SKM-1 treated with dmso at 0.1 percent for 144 hours (cell line): ENCODE results near the gene FAM20C.
"Not testable (repeated sequence)": the region's sequence is repeated elsewhere in the genome, so short reads cannot be mapped to it uniquely, and the experiment has no call there.

Experiments
- DNase-seq: peaks from one replicate; lab custom pipeline; 2025; ENCODE audit not compliant: unreplicated experiment; lab: John Stamatoyannopoulos, UW

FAM20C gene

DNA sequence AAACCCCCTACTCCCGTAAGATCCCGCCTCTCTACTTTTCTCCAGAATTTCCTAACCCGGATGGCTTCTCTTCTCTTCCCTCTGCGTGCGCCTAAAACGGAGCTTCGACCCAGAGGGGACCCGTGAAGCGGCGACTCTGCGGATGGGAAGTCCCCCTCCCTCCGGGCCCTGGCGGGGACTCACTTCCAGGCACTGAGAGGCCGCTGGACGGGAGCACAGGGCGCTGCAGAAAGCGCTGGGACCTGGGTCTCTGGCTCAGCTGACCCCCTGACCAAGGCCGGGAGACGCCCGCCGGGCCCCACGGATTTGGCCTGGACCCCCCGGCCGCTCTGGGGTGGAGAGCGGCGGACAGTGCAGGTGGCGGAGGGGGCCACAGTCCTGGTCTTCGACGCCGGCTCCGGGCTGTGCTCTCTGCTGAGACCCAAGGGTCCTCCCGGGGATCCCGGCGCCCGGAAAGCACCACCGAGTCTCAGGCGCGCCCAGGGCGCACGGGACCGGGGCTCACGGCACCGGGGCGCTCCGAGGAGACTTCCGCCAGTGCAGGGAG is 96.9 kb downstream of the FAM20C start:
- DNase-seq = no peak

DNA sequence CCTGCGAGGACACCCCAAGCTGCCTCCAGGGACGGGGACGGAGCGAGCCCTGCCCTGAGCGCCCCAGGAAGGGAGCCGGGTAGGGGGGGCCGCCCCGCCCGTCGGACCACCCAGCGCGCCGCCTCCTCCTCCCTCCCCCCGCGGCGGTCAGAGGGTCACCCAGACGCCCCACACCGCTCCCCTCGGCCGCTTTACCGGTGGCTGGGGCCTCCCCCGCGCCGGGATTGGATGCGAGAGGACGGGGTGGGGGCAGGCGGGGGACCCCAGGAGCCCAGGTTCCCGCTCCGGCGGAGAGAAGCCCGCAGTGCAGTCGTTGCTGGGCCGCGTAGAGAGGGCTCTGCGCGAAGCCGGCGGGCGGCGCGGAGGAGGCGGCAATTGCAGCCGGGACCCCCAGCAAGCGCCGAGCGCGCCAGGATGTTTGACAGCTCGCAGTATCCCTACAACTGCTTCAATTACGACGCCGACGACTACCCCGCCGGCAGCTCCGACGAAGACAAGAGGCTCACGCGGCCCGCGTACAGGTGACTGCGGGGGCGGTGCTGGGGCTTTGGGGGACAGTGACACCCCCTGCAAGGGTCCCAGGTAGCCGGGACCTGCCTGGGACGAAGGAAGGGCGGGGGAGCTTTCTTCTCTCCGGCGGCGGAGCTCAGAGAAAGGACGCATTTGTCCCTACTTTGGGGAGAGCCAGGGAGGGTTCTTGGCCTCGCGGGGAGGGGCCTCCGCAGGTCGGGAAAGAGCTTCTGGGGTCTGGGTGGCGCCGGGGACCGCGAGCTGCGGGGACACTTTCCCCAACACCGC is 97.6 kb downstream of the FAM20C start, which contains the start of gene FOXL3:
FOXL3 (plus strand) TSS at position 415 of the 798 bp plus-strand sequence; CDS start at position 415, 0 bp downstream.
- DNase-seq = no peak

DNA sequence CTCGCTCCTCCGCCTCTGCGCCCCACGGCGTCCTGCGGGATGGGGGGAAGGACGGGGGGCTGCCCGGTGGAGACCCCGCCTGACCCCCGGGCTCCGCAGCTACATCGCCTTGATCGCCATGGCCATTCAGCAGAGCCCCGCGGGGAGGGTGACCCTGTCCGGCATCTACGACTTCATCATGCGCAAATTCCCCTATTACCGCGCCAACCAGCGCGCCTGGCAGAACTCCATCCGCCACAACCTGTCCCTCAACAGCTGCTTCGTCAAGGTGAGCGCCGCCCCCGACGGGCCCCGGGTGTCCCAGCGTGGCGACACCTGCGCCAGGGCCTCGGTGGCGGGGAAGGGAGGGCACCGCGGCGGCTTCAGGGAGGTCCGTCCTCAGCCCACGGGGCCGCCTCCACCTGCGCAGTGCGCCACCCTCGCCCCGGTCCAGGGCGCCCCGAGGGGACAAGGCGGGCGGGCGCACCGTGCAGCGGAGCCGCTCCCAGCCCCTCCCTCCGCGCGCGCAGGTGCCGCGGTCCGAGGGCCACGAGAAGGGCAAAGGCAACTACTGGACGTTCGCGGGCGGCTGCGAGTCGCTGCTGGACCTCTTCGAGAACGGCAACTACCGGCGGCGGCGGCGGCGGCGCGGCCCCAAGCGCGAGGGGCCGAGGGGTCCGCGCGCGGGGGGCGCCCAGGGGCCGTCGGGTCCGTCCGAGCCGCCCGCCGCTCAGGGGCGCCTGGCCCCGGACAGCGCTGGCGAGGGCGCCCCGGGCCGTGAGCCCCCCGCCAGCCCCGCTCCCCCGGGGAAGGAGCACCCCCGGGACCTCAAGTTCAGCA is 98.4 kb downstream of the FAM20C start:
- DNase-seq = no peak

DNA sequence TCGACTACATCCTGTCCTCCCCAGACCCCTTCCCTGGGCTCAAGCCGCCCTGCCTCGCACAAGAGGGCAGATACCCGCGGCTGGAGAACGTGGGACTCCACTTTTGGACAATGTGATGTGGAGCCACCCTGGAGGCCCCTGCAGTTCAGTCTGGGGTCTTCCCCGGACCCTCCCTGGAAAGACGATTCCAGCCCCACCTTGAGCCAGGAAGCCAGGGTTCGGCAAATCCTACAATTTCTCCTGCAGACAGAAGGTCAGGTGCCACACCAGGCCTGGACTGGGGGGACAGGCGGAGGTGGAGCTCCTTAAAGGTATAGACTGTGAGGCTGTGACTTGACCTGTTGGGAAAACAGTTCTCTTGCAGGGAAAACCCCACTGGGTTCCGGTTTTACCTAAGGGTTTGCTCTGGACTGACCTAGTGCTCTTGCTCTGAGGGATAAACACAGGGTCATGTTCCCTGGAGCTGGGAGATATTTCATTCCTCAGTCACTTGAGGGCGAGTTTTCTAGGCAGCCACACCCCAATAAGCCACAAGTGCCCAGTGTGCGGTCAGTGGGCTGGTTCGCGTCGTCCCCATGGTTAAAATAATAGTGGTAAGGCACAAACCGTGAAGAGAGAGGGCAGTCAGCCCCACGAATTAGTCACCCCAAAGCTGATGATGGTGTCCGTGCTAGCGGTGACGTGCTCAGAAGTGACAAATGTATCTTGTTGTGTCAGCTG is 99.2 kb downstream of the FAM20C start:
- DNase-seq = no peak

DNA sequence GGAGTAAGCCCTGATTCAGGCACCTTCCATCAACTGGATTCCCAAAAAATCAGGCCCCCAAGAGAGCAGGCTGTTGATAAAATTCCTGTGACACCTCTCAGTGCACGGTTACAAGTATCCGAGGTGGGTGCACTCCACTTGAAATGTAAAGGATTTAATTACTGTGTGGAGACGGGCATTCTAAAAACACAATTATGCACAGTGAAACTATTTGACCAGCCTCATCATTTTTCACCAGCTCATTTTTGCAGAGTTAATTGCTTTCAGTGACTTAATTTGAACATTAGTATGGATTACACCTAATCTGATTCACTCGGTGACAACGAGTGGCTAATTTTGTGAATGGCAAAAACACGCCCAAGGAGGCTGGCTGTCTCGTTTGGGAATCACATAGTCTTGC is 99.9 kb downstream of the FAM20C start:
- no peak for DNase-seq

DNA sequence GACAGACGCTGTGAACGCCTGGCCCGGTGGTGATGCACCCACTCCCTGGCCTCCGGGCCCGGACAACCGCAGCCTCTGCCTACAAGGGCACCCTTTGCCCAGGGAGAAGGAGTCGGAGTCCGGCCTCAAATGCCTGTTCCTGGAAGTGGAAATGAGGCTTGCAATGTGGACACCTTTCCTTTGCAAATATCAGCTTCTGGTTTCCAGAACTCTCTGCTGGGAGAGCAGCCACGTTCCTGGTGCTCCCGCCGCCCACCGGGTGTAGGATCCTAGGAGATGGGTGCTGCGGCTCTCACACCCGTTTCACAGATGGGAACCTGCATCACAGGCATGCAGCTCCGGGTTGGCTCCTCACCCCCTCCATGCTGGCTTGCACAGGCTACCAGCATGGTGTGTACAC is 100.5 kb downstream of the FAM20C start:
- no peak for DNase-seq

DNA sequence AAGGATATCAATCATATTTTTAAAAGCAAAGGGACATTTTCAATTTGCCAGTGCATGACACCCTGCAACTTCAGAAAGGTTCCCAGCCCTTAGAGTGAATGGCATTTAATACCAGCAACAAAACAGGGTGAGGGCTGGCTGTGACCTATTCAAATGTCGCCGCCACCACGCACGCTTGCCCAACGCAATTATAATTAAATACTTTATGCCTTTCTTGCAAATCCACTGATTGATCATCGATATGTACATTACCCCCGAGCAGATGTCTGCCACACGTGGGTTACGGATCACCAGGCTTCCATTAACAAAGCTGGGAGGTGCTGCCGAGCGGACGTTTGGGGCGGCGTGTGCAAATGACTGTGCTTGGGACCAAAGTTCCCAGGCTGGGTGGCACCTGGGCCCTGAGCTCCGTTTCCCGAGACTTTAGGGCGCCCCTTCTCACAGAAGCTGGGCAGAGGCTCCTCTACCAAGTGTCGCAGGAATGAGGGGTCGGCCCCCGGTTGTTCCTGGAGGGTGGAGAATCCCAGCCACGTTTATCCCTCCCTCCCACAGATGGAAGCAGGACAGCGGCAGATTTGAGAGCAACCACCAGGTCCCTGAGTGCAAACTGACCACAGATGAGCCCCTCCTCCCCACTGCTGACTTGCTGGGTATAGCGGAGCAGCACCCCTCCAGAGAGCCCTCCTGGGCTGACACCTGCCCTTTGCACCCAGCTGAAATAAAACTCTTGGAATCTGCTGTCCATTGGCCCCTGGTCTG is 101.5 kb downstream of the FAM20C start:
- DNase-seq = no peak

DNA sequence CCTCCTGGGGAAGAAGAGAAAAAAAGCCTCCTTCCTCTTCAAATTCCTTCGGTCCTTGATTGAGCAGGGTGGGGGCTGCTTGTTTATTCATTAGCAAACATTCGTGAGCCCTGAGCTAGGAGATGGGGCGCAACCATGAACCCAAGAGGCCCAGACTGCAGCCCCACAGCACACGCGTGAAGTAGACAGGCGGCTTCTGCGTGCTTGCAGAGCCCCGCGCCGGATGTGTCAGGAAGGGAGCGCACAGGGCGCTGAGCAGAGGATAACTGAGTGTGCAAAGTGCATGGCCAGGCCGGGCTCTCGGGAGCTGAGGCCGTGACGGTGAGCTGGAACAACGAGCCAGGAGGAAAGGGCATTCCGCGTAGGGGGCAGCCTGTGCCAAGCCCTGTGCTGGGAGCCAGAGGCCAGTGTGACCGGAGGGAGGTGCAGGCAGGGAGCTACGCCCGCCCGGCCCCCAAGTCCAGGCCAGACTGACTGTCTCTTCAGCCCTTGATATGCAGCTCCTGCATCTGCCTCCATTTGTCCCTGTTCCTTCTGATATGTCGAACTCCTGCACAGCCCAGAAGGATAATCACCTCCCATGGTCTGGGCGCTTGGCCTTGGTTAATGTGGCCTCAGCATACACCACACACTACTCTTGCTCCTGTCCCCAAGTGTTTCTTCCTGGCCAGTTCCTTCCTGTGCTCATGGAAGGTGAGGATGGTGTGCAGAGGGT is 102.2 kb downstream of the FAM20C start:
- DNase-seq = no peak

DNA sequence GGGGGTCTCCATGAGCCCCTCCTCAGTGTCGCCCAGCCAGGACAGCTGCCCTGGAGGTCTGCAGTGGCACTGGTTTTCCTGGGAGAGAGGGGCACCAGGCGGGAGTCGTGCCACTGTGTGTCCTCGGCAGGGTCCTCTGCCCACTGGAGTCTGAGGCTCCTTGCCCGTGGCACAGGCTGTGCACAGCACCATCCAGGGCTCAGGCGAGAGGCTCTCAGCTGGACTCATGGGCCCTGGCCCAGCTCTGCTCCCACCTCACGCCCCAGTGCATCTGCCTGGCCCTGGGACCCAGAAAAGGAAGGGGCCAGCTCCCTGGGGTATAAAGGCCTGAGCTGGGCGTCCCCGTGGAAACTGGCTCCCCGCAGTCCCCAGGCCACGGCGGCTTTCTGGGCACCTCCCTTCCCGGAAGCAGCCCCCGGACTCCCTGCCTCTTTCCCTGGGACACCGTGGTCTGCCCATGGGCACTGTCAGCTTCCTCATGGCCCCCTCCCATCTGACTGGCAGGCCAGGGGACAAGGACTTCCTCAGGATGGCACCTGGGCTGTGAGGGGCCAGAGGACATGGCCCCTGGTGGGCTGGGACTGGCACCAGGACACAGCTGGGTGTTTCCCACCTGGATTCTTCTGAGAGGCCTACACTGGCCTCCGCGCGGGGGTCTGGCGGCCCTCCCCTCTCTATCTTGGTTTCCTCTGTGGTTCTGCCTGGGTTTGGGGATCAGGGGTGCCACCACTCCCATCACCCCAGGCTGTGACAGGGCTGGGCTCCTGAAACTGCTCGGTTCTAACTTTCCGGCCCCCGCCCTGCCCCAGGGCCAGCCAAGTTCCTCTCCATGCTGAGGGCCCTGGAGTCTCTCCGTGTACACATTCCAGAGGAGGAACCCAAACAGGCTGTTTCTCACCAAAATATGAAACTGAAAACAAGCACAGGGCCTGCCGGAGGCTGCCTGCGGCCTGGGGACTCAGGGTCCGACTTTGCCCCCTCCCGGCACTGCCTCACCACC is 103.1 kb downstream of the FAM20C start:
- no peak for DNase-seq

DNA sequence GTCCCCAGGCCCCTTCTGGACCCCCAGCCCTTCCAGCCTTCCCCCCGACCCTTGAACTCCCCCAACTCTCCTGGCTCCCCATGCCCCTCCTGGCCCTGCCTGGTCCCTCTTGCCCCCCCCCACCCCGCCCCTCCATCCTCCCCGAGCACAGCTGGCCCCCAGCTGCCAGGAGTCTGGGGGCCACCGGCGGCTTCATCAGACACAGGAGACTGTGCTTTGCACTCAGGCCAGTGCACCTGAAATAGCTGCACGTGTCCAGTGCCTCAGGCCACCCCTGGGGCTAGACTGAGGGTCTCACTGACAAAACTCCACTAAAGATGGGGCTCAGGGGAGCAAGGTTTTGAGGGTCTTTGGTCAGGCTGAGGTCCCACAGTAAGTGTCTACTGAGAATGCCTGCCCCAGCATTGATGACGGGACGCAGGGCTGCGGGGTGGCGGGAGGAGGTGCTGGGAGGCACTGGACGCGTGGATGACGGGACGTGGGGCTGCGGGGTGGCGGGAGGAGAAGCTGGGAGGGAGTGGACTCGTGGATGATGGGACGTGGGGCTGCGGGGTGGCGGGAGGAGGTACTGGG is 104.1 kb downstream of the FAM20C start:
- DNase-seq = no peak

DNA sequence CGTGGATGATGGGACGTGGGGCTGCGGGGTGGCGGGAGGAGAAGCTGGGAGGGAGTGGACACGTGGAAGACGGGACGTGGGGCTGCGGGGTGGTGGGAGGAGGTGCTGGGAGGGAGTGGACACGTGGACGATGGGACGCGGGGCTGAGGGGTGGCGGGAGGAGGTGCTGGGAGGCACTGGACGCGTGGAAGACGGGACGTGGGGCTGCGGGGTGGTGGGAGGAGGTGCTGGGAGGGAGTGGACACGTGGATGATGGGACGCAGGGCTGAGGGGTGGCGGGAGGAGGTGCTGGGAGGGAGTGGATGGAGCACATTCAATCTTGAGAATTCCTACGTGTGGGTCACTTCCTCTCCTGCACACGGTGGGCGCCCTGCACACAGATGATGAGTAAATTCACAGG is 104.8 kb downstream of the FAM20C start:
- not testable (repeated sequence) for DNase-seq

DNA sequence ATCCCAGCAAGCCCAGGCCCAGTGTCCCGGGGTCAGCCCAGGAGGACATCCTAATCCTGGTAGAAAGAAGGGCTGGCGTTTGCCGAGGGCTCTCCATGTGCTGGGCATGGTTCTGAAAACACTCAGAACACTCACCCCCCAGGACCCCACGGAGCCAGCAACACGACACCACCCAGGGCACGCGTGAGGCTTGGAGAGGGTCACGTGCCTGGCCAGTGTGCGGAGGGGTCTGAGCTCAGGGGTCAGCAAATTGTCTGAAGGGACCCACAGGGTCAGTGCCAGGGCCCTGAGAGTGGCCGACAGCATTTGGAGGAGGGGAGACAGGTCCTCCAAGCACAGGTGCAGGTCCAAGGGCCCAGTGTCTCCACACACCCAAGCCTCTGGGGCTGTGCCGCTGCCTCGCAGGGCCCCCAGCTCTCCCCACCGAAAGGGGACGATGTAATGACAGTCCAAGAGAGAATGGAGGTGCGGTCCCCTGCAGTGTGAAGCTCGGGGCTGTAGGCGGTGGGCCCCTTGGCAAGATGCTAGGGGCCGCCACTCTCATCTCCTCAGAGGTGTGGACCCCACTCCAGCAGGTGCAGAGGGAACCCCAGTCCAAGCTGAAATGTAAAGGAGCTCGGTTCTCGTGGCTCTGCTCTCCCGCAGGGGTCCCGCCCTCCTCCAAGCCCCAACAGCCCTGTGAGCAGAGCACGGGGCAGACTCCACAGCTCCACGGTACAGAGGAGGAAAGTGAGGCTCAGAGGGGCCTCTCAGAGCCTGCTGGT is 105.4 kb downstream of the FAM20C start:
- no peak for DNase-seq

DNA sequence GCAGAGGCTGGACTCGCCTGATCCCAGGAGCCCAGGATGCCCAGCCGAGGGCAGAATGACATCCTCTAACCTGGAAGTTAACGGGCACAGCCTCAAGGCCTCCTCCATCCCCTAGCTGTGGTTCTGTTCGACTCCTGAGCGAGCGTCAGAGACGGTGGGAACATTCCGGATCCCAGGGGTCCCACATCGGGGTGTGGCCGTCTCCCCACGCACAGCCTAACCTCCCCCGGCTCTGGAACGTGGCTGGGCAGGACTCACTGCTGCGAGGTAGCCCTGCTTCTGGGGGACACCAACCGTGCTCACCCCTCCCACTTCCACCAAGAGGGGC is 106.0 kb downstream of the FAM20C start:
- no peak for DNase-seq

DNA sequence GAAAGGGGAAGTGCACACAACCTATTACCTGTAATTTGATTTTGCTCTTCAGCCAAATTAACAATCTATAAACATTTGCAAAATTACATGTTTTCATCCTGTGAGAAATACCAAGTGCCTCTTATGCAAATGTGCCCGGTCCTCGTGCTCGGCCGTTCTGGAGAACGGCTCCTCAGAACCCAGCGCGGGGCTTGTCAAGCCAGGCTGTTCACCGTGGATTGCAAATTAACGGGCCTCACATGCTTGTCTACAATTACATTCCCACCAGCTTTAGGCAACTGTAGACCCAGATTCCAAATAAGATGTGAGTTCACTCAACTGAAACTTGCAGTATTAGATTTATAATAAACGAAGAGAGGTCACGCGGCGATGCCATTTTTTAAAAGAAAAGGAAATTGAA is 106.4 kb downstream of the FAM20C start:
- DNase-seq = no peak

DNA sequence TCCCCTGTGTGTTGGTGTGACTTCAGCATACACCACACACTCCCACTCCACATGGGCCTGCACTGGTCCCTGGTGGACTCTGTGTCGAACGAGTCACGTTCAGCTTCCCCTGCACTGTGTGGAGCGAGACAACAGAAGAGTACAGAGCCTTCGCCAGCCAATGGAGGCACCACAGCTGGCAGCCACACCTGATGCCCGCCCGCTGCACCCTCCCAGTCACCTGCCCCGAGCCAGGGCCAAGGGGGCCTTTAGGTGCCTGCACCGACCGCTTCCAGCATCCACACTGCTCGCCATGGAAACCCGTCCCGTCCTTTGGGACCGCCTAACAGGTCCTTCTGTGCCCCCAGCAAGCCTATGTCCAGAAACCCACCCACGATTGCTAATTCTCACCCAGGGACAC is 106.8 kb downstream of the FAM20C start:
- DNase-seq = no peak

DNA sequence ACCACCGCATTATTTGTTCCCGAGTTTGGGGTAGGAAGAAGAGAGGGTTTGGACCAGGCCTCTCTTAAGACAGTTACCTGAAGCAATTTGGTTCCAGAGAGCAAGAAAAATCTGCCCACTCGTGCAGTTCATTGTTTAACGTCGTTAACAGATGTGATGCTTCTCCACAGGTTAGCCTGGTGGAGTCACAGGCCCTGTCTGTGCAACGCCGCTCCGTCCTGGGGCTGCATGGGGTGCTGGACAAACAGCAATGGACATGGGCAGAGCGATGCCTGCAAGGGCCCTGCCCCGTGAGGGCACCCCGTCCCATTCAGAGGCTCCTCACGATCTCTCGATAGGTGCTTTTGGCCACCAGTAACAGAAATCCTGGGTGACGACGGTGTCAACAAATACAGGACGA is 107.3 kb downstream of the FAM20C start:
- DNase-seq = no peak

DNA sequence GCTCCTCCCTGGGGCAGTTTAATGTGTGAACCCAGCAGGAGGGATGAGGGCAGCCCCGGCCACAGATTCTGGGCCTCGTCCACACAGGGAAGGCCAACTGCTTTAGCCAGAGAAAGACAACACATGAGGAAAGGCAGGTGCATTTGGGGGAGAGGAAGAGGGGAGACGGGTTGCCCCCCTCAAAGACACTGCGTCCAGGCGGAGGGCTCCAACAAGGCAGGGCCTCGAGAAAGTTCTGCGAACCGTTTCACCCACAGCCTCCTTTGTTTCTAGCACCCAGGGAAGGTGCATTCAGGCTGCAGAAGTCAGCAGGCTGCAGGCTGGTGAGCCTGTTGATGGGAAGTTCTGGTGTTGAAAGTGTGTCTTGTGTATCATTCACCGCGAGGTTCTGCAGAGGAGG is 107.7 kb downstream of the FAM20C start:
- DNase-seq = no peak
